ENCODE data around the gene TSPEAR.
A peak's percentile ranks its signal among the peaks of the same experiment; 100 is the strongest.
"Not testable (repeated sequence)": the region's sequence is repeated elsewhere in the genome, so short reads cannot be mapped to it uniquely, and the experiment has no call there.

Gene TSPEAR

GRCh38 chr21:44564099-44564498 lies 147.3 kb downstream of the TSPEAR start:
- DNase-seq: no peak

GRCh38 chr21:44558695-44559094 lies 152.7 kb downstream of the TSPEAR start, which contains the start of gene KRTAP10-3:
Gene KRTAP10-3 (minus strand): TSS chr21:44558795. CDS start chr21:44558715, 80 bp downstream.
- DNase-seq: no peak

- DNase-seq: not testable (repeated sequence)
These were observed 153.1 kb downstream of the TSPEAR start for GRCh38 chr21:44558329-44558675.

- no peak for DNase-seq
These were observed 153.7 kb downstream of the TSPEAR start for GRCh38 chr21:44557491-44558328.

- no peak for DNase-seq
These were observed 154.5 kb downstream of the TSPEAR start for GRCh38 chr21:44556879-44557278.

GRCh38 chr21:44555200-44555875 lies 156.0 kb downstream of the TSPEAR start:
- DNase-seq: no peak

- DNase-seq: no peak
These were observed 158.7 kb downstream of the TSPEAR start for GRCh38 chr21:44552681-44553080.

GRCh38 chr21:44552136-44552535 lies 159.2 kb downstream of the TSPEAR start:
- no peak for DNase-seq

- DNase-seq: no peak
These were observed 159.9 kb downstream of the TSPEAR start, which contains the start of gene KRTAP10-2 for GRCh38 chr21:44551340-44551961. Gene KRTAP10-2 (minus strand): TSS chr21:44551505. CDS start chr21:44551458, 47 bp downstream.

GRCh38 chr21:44550807-44551206 lies 160.6 kb downstream of the TSPEAR start:
- no peak for DNase-seq

GRCh38 chr21:44550285-44550684 lies 161.1 kb downstream of the TSPEAR start:
- not testable (repeated sequence) for DNase-seq

- DNase-seq: no peak
These were observed 161.7 kb downstream of the TSPEAR start for GRCh38 chr21:44549525-44550211.

GRCh38 chr21:44548922-44549321 lies 162.4 kb downstream of the TSPEAR start:
- no peak for DNase-seq

GRCh38 chr21:44548381-44548780 lies 163.0 kb downstream of the TSPEAR start:
- DNase-seq: no peak

GRCh38 chr21:44547656-44548331 lies 163.6 kb downstream of the TSPEAR start:
- DNase-seq: peak; percentile 68

GRCh38 chr21:44544566-44544965 lies 166.8 kb downstream of the TSPEAR start:
- no peak for DNase-seq

- no peak for DNase-seq
These were observed 168.7 kb downstream of the TSPEAR start for GRCh38 chr21:44542716-44543115.

- no peak for DNase-seq
These were observed 170.6 kb downstream of the TSPEAR start for GRCh38 chr21:44540741-44541288.

GRCh38 chr21:44539991-44540666 lies 171.2 kb downstream of the TSPEAR start, which contains the start of gene KRTAP10-1:
Gene KRTAP10-1 (minus strand): TSS chr21:44540195. CDS start chr21:44540150, 45 bp downstream.
- no peak for DNase-seq

GRCh38 chr21:44539046-44539445 lies 172.3 kb downstream of the TSPEAR start:
- no peak for DNase-seq
